Kidney (tissue), 14 donors: Measurements from ENCODE around the gene IGF1. TPM values are rescaled to one million over a fixed set of nuclear protein-coding genes. Genes with fewer than 3 reads are reported as not detected.

Experiments used
- DNase-seq, 5 donors: peaks; one replicate each; pipeline ENCODE4 v3.0.0-alpha.2; 2013 to 2020
- FAIRE-seq: peaks from 2 replicates; lab custom pipeline; 2012; peaks lifted over from hg19 to GRCh38; lab: Jason Lieb, UNC
- H3K27ac ChIP-seq, 2 donors: one replicate each; pipeline ENCODE4 v1.7.0; 2013; ENCODE audit warnings: low read depth in 2 of 2, low read length in 2 of 2, inconsistent platforms in 1 of 2
- H3K27me3 ChIP-seq: one replicate; pipeline ENCODE4 v1.7.1; 2013; ENCODE audit warnings: low read length, inconsistent platforms; ENCODE audit not compliant: control insufficient read depth, insufficient read depth
- H3K36me3 ChIP-seq, 3 donors: one replicate each; pipeline versions ENCODE4 v1.7.0 to v1.7.1; 2013; ENCODE audit warnings: low read length in 3 of 3, control low read depth in 1 of 3, inconsistent platforms in 1 of 3; ENCODE audit not compliant: insufficient read depth in 3 of 3, control insufficient read depth in 2 of 3
- H3K4me1 ChIP-seq, 3 donors: one replicate each; pipeline versions ENCODE4 v1.7.0 to v1.7.1; 2013; ENCODE audit warnings: low read length in 3 of 3, inconsistent platforms in 1 of 3, low read depth in 1 of 3; ENCODE audit not compliant: control insufficient read depth in 2 of 3, insufficient read depth in 2 of 3
- H3K4me3 ChIP-seq, 3 donors: one replicate each; pipeline versions ENCODE4 v1.7.0 to v1.8.1; 2013; ENCODE audit warnings: low read length in 3 of 3, control low read depth in 1 of 3, inconsistent platforms in 1 of 3
- H3K9ac ChIP-seq, 3 donors: one replicate each; pipeline versions ENCODE4 v1.7.0 to v1.7.1; 2013; ENCODE audit warnings: low read length in 3 of 3, control low read depth in 1 of 3, inconsistent platforms in 1 of 3
- H3K9me3 ChIP-seq, 3 donors: one replicate each; pipeline versions ENCODE4 v1.7.0 to v1.7.1; 2013; ENCODE audit warnings: low read length in 3 of 3, control low read depth in 1 of 3, inconsistent platforms in 1 of 3; ENCODE audit not compliant: control insufficient read depth in 2 of 3, insufficient read depth in 1 of 3
- intact Hi-C: fragments of 100-400 bp; cut with DNase I; formaldehyde crosslinking; loops from one replicate; pipeline ENCODE4 v1.11.1; 2022
- polyA plus RNA-seq: library from polyadenylated mRNA; stranded (reverse); fragments of 350-450 nt; fragmentation: Illumina TruSeq; extraction: RNeasy Lipid Tissue Mini Kit (QIAGEN cat#74804); gene quantifications from one replicate; pipeline ENCODE4 v1.2.3, GENCODE V29; 2014; ENCODE audit warnings: low read depth, low replicate concordance; ENCODE audit not compliant: insufficient read depth
- total RNA-seq: library from RNA; stranded (reverse); fragmentation: NEBNext Ultra II Directional; extraction: Animal tissue kit (Norgen Biotek cat#: 25700); gene quantifications from one replicate; pipeline ENCODE4 v1.2.1, GENCODE V29; 2021
- TF ChIP-seq, protein P1 (sequence below): IDR thresholded peaks from 3 replicates; pipeline ENCODE4 v1.5.1; 2012; ENCODE audit warnings: mild to moderate bottlenecking, moderate library complexity, borderline replicate concordance; ENCODE audit not compliant: insufficient read depth; ENCODE audit errors: extremely low read depth
- donor health status: control.
- donor health status: control.
- donor health status: control.
- donor health status: control.
- donor health status: control.
- donor health status: DM: yes; HTN: yes; CAD: no.
- donor health status: Normal renal cell carcinoma (clear cell type).

IGF1 gene
- total and polyA plus RNA-seq, 2 donors from 2014 or later, result 0.71 to 7.2 TPM

DNA sequence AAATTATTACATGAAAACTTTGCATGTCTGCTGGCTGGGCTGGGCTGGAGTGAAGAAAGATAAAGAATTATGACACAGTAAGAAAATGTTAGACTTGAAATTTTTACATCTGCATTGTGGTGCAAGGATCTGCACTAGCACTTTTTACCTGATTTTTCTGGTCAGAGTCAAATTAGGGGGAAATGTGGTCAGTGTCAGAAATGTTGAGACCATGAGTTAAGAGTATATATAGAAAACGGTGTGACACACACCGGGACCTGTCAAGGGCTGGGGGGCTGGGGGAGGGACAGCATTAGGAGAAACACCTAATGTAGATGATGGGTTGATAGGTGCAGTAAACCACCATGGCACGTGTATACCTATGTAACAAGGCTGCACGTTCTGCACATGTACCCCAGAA is 90.3 kb downstream of the IGF1 start:
- H3K36me3 ChIP-seq, result no peaks in the 10 kb centered on the region
- H3K9ac ChIP-seq, result no peak overlapping the region
- no peak overlapping the region for H3K4me3 ChIP-seq
- no peak overlapping the region for H3K27ac ChIP-seq
- DNase-seq (no peak), FAIRE-seq (no peak)
- H3K4me1 ChIP-seq, result no peaks in the 10 kb centered on the region
- H3K27me3 ChIP-seq, result no peaks in the 10 kb centered on the region
- TF ChIP-seq, protein P1, sequence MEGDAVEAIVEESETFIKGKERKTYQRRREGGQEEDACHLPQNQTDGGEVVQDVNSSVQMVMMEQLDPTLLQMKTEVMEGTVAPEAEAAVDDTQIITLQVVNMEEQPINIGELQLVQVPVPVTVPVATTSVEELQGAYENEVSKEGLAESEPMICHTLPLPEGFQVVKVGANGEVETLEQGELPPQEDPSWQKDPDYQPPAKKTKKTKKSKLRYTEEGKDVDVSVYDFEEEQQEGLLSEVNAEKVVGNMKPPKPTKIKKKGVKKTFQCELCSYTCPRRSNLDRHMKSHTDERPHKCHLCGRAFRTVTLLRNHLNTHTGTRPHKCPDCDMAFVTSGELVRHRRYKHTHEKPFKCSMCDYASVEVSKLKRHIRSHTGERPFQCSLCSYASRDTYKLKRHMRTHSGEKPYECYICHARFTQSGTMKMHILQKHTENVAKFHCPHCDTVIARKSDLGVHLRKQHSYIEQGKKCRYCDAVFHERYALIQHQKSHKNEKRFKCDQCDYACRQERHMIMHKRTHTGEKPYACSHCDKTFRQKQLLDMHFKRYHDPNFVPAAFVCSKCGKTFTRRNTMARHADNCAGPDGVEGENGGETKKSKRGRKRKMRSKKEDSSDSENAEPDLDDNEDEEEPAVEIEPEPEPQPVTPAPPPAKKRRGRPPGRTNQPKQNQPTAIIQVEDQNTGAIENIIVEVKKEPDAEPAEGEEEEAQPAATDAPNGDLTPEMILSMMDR, result no peak
- intact Hi-C loops, result no loop called here
- peaks cover 0 to 5% (median 0%) of the 10 kb centered on the region in 3 donors for H3K9me3 ChIP-seq

DNA sequence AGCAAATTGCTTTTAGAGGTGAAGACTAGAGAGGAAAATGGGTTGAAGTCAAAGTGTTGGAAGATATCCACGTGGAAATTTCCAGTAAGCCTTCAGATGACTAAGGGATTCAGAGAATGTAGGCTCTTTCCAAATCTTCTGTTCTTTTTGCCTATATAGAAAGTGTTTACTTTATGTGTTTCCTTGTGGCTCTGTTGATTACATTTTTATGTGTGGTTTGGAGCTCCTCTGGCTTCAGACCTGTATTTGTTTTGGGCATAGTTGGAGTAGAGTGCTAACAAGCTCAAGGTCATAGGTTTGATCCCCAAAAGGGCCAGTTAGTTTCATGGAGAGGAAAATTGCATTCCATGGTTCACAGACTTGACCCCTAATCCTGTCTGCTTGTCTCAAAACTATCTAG is 91.9 kb downstream of the IGF1 start:
- FAIRE-seq (no peak), DNase-seq (no peak)
- Histone ChIP-seq H3K9me3 (peaks cover 0 to 6% (median 5%) of the 10 kb centered on the region in 3 donors), H3K4me3 (no peak overlapping the region), H3K9ac (no peak overlapping the region), H3K4me1 (no peaks in the 10 kb centered on the region), H3K27ac (no peak overlapping the region), H3K27me3 (no peaks in the 10 kb centered on the region), H3K36me3 (no peaks in the 10 kb centered on the region)
- TF ChIP-seq, protein P1, result no peak
- intact Hi-C loops, result no loop called here

DNA sequence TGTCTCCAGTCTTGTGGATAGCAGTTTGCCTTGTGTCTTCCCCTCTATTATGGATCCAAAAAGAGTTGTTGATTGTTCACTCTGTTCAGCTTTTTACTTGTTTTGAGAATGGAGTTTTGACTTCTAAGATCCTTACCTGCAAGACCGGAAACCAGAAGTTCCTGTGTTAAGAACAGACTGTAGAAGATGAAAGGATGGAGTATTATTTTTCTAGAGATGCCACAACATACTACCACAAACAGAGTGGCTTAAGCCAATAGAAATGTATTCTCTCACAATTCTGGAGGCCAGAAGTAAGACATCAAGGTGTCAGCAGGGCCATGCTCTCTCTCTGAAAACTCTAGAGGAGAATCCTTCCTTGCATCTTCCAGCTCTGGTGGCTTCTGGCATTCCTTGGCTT is 95.0 kb downstream of the IGF1 start:
- TF ChIP-seq, protein P1, result no peak
- Histone ChIP-seq H3K4me1 (no peaks in the 10 kb centered on the region), H3K36me3 (no peaks in the 10 kb centered on the region), H3K9me3 (peaks cover 0 to 6% (median 5%) of the 10 kb centered on the region in 3 donors), H3K27me3 (no peaks in the 10 kb centered on the region), H3K9ac (no peak overlapping the region), H3K27ac (no peak overlapping the region), H3K4me3 (no peak overlapping the region)
- intact Hi-C loops, result no loop called here
- DNase-seq (no peak), FAIRE-seq (no peak)
